ENCODE data around the gene CCNL2.

- TF ChIP-seq CTCF (IDR thresholded peaks at IDR 0.05; ENCODE audit: low read length), result peak; percentile 39; the same call in 1 of the 2 replicates
- no peak for TF ChIP-seq EZH2phosphoT487 (IDR thresholded peaks at IDR 0.05; ENCODE audit: low read length)
- TF ChIP-seq EZH2 (optimal IDR thresholded peaks at IDR 0.05; ENCODE audit: low read depth, low read length), result no peak
These were observed 49.7 kb downstream of the CCNL2 start, which contains the start of gene DVL1 for GRCh38 chr1:1349256-1350012.
